ENCODE measurements around the gene MYO5B.

Gene MYO5B

DNA sequence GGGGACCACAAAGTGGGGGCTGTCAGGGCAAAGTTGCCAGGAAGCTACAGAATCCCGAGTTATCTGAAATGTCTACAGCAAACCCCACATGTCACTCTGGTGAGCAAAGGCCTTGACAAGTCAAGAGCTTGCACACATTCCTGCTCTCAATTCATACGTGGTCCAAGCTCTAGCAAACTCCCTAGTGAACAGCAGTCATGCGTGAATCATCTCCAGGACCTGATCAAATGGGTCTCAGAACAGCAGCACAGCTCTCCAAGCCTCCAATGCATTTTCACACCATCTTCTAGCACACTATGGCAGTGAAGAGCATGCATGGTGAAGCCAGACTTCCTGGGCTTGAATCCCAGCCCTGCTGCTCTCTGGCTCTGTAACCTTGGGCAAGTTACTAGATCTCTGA lies 68.5 kb downstream of the MYO5B start:
- no peak overlapping the region for H3K27ac ChIP-seq (ENCODE audit: low read depth, low read length)
- H3F3A ChIP-seq (ENCODE audit: control insufficient read depth, insufficient read depth) = no peaks in the 10 kb centered on the region
- H3K79me2 ChIP-seq (ENCODE audit: control insufficient read depth, low read length) = no peaks in the 10 kb centered on the region
- no peak overlapping the region for H3K4me2 ChIP-seq (ENCODE audit: low read length)
- no peak for TF ChIP-seq CTCF (IDR thresholded peaks at IDR 0.05; ENCODE audit: low read depth, low read length, poor library complexity, severe bottlenecking)
- TF ChIP-seq EZH2phosphoT487 (IDR thresholded peaks at IDR 0.05; ENCODE audit: borderline replicate concordance, low read length) = no peak
- no peaks in the 10 kb centered on the region for H3K9me3 ChIP-seq (ENCODE audit: control insufficient read depth, insufficient read depth, low read length)
- no peak overlapping the region for H3K4me3 ChIP-seq (ENCODE audit: low read length)
- no peaks in the 10 kb centered on the region for H3K4me1 ChIP-seq (ENCODE audit: control insufficient read depth, low read length)
- H3K9me2 ChIP-seq (replicated peaks; ENCODE audit: control insufficient read depth, low read length) = no peaks in the 10 kb centered on the region
- H3K36me3 ChIP-seq (ENCODE audit: control insufficient read depth, low read length) = no peaks in the 10 kb centered on the region
- H4K20me1 ChIP-seq (ENCODE audit: control insufficient read depth, insufficient read depth, low read depth, low read length) = no peaks in the 10 kb centered on the region
- peaks cover 15% of the 10 kb centered on the region for H3K27me3 ChIP-seq (ENCODE audit: control insufficient read depth, low read length)

DNA sequence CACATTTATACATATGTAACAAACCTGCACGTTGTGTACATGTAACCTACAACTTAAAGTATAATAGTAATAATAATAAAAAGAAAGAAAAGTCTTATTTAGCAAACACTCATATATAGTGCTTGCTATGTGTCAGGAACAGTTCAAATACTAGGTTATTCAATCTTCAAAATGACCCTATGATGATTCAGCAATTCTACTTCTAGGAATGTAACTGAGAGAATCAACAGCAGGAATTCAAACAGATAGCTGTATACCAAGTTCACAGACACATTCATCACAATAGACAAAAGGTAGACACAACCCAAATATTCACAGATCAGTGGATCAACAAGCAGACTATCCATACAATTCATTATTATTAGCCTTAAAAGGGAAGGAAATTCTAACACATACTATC lies 69.5 kb downstream of the MYO5B start:
- H3K4me1 ChIP-seq (ENCODE audit: control insufficient read depth, low read length) = no peaks in the 10 kb centered on the region
- H3K4me3 ChIP-seq (ENCODE audit: low read length) = no peak overlapping the region
- H3K9me3 ChIP-seq (ENCODE audit: control insufficient read depth, insufficient read depth, low read length) = no peaks in the 10 kb centered on the region
- H3F3A ChIP-seq (ENCODE audit: control insufficient read depth, insufficient read depth) = no peaks in the 10 kb centered on the region
- H3K79me2 ChIP-seq (ENCODE audit: control insufficient read depth, low read length) = no peaks in the 10 kb centered on the region
- TF ChIP-seq EZH2phosphoT487 (IDR thresholded peaks at IDR 0.05; ENCODE audit: borderline replicate concordance, low read length) (no peak), CTCF (IDR thresholded peaks at IDR 0.05; ENCODE audit: low read depth, low read length, poor library complexity, severe bottlenecking) (no peak)
- no peak overlapping the region for H3K4me2 ChIP-seq (ENCODE audit: low read length)
- H3K27ac ChIP-seq (ENCODE audit: low read depth, low read length) = no peak overlapping the region
- H3K36me3 ChIP-seq (ENCODE audit: control insufficient read depth, low read length) = no peaks in the 10 kb centered on the region
- no peaks in the 10 kb centered on the region for H4K20me1 ChIP-seq (ENCODE audit: control insufficient read depth, insufficient read depth, low read depth, low read length)
- H3K9me2 ChIP-seq (replicated peaks; ENCODE audit: control insufficient read depth, low read length) = no peaks in the 10 kb centered on the region
- H3K27me3 ChIP-seq (ENCODE audit: control insufficient read depth, low read length) = peaks cover 6% of the 10 kb centered on the region; the same call in 1 of the 2 replicates

DNA sequence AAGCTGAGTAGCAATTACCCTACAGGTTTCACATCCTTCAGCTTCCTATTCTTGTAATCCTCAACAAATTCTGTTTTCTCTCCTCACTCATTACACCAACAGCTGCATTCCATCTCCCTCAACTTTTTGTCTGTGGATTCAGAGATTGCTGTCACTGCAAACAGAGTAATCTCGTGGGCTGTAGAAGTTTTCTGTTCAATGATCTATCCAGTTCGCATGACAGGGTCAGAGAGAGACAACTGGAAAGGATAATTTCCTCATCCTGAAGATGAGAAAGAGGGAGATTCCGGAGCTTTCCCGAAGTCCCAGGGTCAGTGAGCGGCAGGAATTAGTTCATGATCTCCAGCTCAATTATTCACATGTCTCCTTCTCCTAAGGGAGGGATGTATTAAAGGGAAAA lies 75.7 kb downstream of the MYO5B start:
- Histone ChIP-seq H3K27ac (ENCODE audit: low read depth, low read length) (no peak overlapping the region), H3K36me3 (ENCODE audit: control insufficient read depth, low read length) (no peaks in the 10 kb centered on the region), H3F3A (ENCODE audit: control insufficient read depth, insufficient read depth) (no peaks in the 10 kb centered on the region), H3K4me2 (ENCODE audit: low read length) (no peak overlapping the region), H3K9me2 (replicated peaks; ENCODE audit: control insufficient read depth, low read length) (no peaks in the 10 kb centered on the region), H3K4me3 (ENCODE audit: low read length) (no peak overlapping the region), H3K27me3 (ENCODE audit: control insufficient read depth, low read length) (peaks cover 5% of the 10 kb centered on the region; the same call in 1 of the 2 replicates), H4K20me1 (ENCODE audit: control insufficient read depth, insufficient read depth, low read depth, low read length) (no peaks in the 10 kb centered on the region), H3K79me2 (ENCODE audit: control insufficient read depth, low read length) (no peaks in the 10 kb centered on the region), H3K9me3 (ENCODE audit: control insufficient read depth, insufficient read depth, low read length) (no peaks in the 10 kb centered on the region), H3K4me1 (ENCODE audit: control insufficient read depth, low read length) (no peaks in the 10 kb centered on the region)
- TF ChIP-seq EZH2phosphoT487 (IDR thresholded peaks at IDR 0.05; ENCODE audit: borderline replicate concordance, low read length) (no peak), CTCF (IDR thresholded peaks at IDR 0.05; ENCODE audit: low read depth, low read length, poor library complexity, severe bottlenecking) (no peak)

GRCh38 chr18:50117863-50118262 lies 77.1 kb downstream of the MYO5B start:
- Histone ChIP-seq H3K9me2 (replicated peaks; ENCODE audit: control insufficient read depth, low read length) (no peaks in the 10 kb centered on the region), H3K36me3 (ENCODE audit: control insufficient read depth, low read length) (no peaks in the 10 kb centered on the region), H3K79me2 (ENCODE audit: control insufficient read depth, low read length) (no peaks in the 10 kb centered on the region), H3F3A (ENCODE audit: control insufficient read depth, insufficient read depth) (no peaks in the 10 kb centered on the region), H3K27ac (ENCODE audit: low read depth, low read length) (no peak overlapping the region), H3K4me2 (ENCODE audit: low read length) (no peak overlapping the region), H3K4me3 (ENCODE audit: low read length) (no peak overlapping the region), H3K27me3 (ENCODE audit: control insufficient read depth, low read length) (peaks cover 7% of the 10 kb centered on the region; the same call in 1 of the 2 replicates), H3K4me1 (ENCODE audit: control insufficient read depth, low read length) (no peaks in the 10 kb centered on the region), H3K9me3 (ENCODE audit: control insufficient read depth, insufficient read depth, low read length) (no peaks in the 10 kb centered on the region), H4K20me1 (ENCODE audit: control insufficient read depth, insufficient read depth, low read depth, low read length) (no peaks in the 10 kb centered on the region)
- TF ChIP-seq EZH2phosphoT487 (IDR thresholded peaks at IDR 0.05; ENCODE audit: borderline replicate concordance, low read length) = no peak
- no peak for TF ChIP-seq CTCF (IDR thresholded peaks at IDR 0.05; ENCODE audit: low read depth, low read length, poor library complexity, severe bottlenecking)

All from DOHH2 (cell line).